Measurements from ENCODE around the gene ZBTB5. TPM values are rescaled to one million over a fixed set of nuclear protein-coding genes. Genes with fewer than 3 reads are reported as not detected.
A peak's percentile ranks its signal among the peaks of the same experiment; 100 is the strongest.

Gene ZBTB5
- total RNA-seq, 1 experiment from 2014 or later: 5.8 TPM

DNA sequence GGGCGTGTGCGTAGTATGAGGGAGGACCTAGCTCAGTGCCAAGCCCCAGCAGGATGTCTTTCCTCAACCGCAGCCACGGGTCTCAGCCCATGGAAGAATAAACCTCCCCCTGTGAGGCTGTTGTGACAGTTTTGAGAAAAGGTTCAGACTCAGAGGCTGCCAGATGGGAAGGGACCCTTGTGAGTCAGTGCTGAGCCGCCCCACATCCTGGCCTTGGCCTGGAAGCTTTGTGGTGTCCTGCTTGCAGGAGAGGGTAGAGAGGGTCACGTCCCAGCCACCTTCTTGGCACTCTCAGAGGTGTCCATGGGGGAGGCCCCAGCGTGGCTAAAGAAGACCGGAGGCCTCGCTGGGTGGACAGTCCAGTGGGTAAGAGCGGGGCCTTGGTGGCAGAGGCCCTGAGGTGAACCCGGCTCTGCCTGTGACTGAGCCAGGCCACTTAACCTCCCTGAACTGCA is 39.9 kb downstream of the ZBTB5 start:
- Histone ChIP-seq H3K9ac (ENCODE audit: low read length) (no peak overlapping the region), H3K27ac (ENCODE audit: low read length) (no peak overlapping the region), H3K9me3 (ENCODE audit: low read length) (no peaks in the 10 kb centered on the region), H3K27me3 (ENCODE audit: low read length) (no peaks in the 10 kb centered on the region), H3K79me2 (ENCODE audit: low read length) (peaks cover 30% of the 10 kb centered on the region), H3K4me3 (ENCODE audit: low read length) (no peak overlapping the region), H3K4me2 (ENCODE audit: low read length) (no peak overlapping the region), H4K20me1 (ENCODE audit: low read length) (no peaks in the 10 kb centered on the region), H3F3A (ENCODE audit: low read length, unreplicated experiment) (no peaks in the 10 kb centered on the region), H3K9me2 (replicated peaks; ENCODE audit: low read length) (no peaks in the 10 kb centered on the region), H3K4me1 (ENCODE audit: insufficient read depth, low read length) (peaks cover 16% of the 10 kb centered on the region), H3K36me3 (ENCODE audit: low read depth, low read length) (no peaks in the 10 kb centered on the region; the same call in 1 of the 2 replicates), H2AFZ (ENCODE audit: low read length) (no peak overlapping the region)
- DNase-seq (no peak), ATAC-seq (no peak)
- TF ChIP-seq, protein P1, sequence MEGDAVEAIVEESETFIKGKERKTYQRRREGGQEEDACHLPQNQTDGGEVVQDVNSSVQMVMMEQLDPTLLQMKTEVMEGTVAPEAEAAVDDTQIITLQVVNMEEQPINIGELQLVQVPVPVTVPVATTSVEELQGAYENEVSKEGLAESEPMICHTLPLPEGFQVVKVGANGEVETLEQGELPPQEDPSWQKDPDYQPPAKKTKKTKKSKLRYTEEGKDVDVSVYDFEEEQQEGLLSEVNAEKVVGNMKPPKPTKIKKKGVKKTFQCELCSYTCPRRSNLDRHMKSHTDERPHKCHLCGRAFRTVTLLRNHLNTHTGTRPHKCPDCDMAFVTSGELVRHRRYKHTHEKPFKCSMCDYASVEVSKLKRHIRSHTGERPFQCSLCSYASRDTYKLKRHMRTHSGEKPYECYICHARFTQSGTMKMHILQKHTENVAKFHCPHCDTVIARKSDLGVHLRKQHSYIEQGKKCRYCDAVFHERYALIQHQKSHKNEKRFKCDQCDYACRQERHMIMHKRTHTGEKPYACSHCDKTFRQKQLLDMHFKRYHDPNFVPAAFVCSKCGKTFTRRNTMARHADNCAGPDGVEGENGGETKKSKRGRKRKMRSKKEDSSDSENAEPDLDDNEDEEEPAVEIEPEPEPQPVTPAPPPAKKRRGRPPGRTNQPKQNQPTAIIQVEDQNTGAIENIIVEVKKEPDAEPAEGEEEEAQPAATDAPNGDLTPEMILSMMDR (conservative IDR thresholded peaks at IDR 0.05; ENCODE audit: low read depth, low read length): no peak
- TF ChIP-seq EZH2phosphoT487 (IDR thresholded peaks at IDR 0.05; ENCODE audit: borderline replicate concordance, low read length) (no peak), EZH2 (IDR thresholded peaks at IDR 0.05; ENCODE audit: low read length, unreplicated experiment) (no peak)
- ChIA-PET CTCF (no interaction called here), POLR2A (ENCODE audit: unreplicated experiment) (no interaction called here)
- no TSS peak for BruUV-seq (replicated peaks)
- intact Hi-C loops (cut with micrococcal nuclease): no loop called here

DNA sequence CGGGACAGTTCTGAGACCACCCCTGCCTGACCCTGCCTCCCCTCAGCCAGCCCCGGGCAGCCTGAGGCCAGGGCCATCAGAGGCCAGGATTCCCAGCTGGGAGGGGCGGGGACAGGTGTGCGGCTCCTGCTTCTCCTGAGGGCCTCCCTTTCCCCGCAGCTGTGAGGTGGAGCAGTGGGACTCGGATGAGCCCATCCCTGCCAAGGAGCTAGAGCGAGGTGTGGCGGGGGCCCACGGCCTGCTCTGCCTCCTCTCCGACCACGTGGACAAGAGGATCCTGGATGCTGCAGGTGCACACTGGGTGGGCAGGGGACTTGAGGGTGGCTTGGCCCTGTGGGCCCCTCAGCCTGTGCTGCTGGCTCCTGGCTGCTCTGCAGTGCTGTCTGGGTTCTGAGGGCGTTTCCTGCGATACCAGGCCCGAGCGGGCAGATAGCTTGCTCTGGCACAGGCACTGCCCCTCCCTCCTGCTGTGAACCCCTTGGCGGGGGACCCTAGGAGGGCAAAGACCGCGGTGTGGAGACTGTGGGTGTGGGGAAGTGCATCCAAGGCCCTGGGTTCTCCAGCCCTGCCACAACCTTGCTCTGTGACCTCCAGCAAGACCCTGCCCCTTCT is 40.5 kb downstream of the ZBTB5 start:
- peaks cover 16% of the 10 kb centered on the region for H3K4me1 ChIP-seq (ENCODE audit: insufficient read depth, low read length)
- H3K4me2 ChIP-seq (ENCODE audit: low read length): peak overlapping the region; percentile 88; the same call in 1 of the 2 replicates
- H2AFZ ChIP-seq (ENCODE audit: low read length): no peak overlapping the region
- ChIA-PET POLR2A (ENCODE audit: unreplicated experiment) (no interaction called here), CTCF (no interaction called here)
- no peaks in the 10 kb centered on the region for H3K9me3 ChIP-seq (ENCODE audit: low read length)
- DNase-seq: no peak
- no peaks in the 10 kb centered on the region for H4K20me1 ChIP-seq (ENCODE audit: low read length)
- no peaks in the 10 kb centered on the region; the same call in 1 of the 2 replicates for H3K36me3 ChIP-seq (ENCODE audit: low read depth, low read length)
- no peak for TF ChIP-seq EZH2 (IDR thresholded peaks at IDR 0.05; ENCODE audit: low read length, unreplicated experiment)
- no peak for TF ChIP-seq EZH2phosphoT487 (IDR thresholded peaks at IDR 0.05; ENCODE audit: borderline replicate concordance, low read length)
- TF ChIP-seq, protein P1 (conservative IDR thresholded peaks at IDR 0.05; ENCODE audit: low read depth, low read length): no peak
- no peak overlapping the region for H3K27ac ChIP-seq (ENCODE audit: low read length)
- H3K4me3 ChIP-seq (ENCODE audit: low read length): no peak overlapping the region
- no peak overlapping the region for H3K9ac ChIP-seq (ENCODE audit: low read length)
- ATAC-seq: no peak
- H3K27me3 ChIP-seq (ENCODE audit: low read length): no peaks in the 10 kb centered on the region
- H3K79me2 ChIP-seq (ENCODE audit: low read length): peaks cover 30% of the 10 kb centered on the region
- H3K9me2 ChIP-seq (replicated peaks; ENCODE audit: low read length): no peaks in the 10 kb centered on the region
- no TSS peak for BruUV-seq (replicated peaks)
- intact Hi-C loops (cut with micrococcal nuclease): no loop called here
- no peaks in the 10 kb centered on the region for H3F3A ChIP-seq (ENCODE audit: low read length, unreplicated experiment)

DNA sequence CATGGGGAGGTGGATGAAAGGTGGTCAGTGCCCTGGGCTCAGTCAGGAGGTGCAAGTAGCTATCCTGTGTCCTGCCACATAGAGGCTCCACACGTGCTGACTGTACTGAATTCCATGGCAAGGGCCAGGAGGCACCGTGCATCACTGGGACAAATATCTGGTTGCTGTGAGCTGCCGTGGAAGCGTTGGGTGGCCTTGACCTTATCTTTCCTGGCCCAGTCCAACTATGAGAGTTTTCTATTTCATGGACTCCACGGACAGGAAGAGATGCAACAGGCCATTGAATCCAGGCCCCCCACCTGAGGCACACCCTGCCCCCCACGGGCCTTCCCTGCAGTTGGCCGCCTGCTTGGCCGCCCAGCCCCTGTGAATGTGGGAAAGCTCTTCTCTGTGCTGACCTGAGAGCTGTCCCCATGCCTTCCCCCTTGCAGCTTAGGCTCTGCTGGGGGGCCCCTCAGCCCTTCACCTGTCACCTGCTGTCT is 41.0 kb downstream of the ZBTB5 start:
- Histone ChIP-seq H3K9me3 (ENCODE audit: low read length) (no peaks in the 10 kb centered on the region), H3K79me2 (ENCODE audit: low read length) (peaks cover 30% of the 10 kb centered on the region), H3K4me3 (ENCODE audit: low read length) (peak overlapping the region; percentile 89; the same call in 1 of the 2 replicates), H3K4me1 (ENCODE audit: insufficient read depth, low read length) (peaks cover 16% of the 10 kb centered on the region), H3K36me3 (ENCODE audit: low read depth, low read length) (no peaks in the 10 kb centered on the region; the same call in 1 of the 2 replicates), H3K27me3 (ENCODE audit: low read length) (no peaks in the 10 kb centered on the region), H3F3A (ENCODE audit: low read length, unreplicated experiment) (no peaks in the 10 kb centered on the region), H3K27ac (ENCODE audit: low read length) (no peak overlapping the region), H3K9ac (ENCODE audit: low read length) (no peak overlapping the region), H3K9me2 (replicated peaks; ENCODE audit: low read length) (no peaks in the 10 kb centered on the region), H3K4me2 (ENCODE audit: low read length) (peak overlapping the region; percentile 88), H2AFZ (ENCODE audit: low read length) (no peak overlapping the region), H4K20me1 (ENCODE audit: low read length) (no peaks in the 10 kb centered on the region)
- no peak for DNase-seq
- intact Hi-C loops (cut with micrococcal nuclease): no loop called here
- ChIA-PET CTCF (no interaction called here), POLR2A (ENCODE audit: unreplicated experiment) (no interaction called here)
- TF ChIP-seq, protein P1 (conservative IDR thresholded peaks at IDR 0.05; ENCODE audit: low read depth, low read length): no peak
- TF ChIP-seq EZH2phosphoT487 (IDR thresholded peaks at IDR 0.05; ENCODE audit: borderline replicate concordance, low read length): no peak
- TF ChIP-seq EZH2 (IDR thresholded peaks at IDR 0.05; ENCODE audit: low read length, unreplicated experiment): no peak
- ATAC-seq: no peak
- BruUV-seq (replicated peaks): no TSS peak

All from PC-3 (cell line).